Dermis microvascular lymphatic vessel endothelial cell (primary cell): ENCODE measurements around the gene CPA3. TPM values are rescaled to one million over a fixed set of nuclear protein-coding genes. Genes with fewer than 3 reads are reported as not detected.

Experiments
- DNase-seq, 2 donors: peaks; one replicate each; pipeline versions ENCODE4 v3.0.0 to v3.0.0-alpha.2; 2010; ENCODE audit warnings: low read depth in 2 of 2
- total RNA-seq: library from RNA; depleted of rRNA; stranded (reverse); fragments of >200 nt; gene quantifications from 2 replicates; pipeline ENCODE4 v1.2.1, GENCODE V29; 2014

Gene CPA3, protein sequence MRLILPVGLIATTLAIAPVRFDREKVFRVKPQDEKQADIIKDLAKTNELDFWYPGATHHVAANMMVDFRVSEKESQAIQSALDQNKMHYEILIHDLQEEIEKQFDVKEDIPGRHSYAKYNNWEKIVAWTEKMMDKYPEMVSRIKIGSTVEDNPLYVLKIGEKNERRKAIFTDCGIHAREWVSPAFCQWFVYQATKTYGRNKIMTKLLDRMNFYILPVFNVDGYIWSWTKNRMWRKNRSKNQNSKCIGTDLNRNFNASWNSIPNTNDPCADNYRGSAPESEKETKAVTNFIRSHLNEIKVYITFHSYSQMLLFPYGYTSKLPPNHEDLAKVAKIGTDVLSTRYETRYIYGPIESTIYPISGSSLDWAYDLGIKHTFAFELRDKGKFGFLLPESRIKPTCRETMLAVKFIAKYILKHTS
- 0.51 TPM in 1 of 2 replicates, not detected in the other for total RNA-seq

GRCh38 chr3:148865049-148865448, at the start of gene CPA3:
TSS of gene CPA3 (plus strand) at chr3:148865296. CDS start at chr3:148865308, 12 bp downstream.
- no peak for DNase-seq

DNA sequence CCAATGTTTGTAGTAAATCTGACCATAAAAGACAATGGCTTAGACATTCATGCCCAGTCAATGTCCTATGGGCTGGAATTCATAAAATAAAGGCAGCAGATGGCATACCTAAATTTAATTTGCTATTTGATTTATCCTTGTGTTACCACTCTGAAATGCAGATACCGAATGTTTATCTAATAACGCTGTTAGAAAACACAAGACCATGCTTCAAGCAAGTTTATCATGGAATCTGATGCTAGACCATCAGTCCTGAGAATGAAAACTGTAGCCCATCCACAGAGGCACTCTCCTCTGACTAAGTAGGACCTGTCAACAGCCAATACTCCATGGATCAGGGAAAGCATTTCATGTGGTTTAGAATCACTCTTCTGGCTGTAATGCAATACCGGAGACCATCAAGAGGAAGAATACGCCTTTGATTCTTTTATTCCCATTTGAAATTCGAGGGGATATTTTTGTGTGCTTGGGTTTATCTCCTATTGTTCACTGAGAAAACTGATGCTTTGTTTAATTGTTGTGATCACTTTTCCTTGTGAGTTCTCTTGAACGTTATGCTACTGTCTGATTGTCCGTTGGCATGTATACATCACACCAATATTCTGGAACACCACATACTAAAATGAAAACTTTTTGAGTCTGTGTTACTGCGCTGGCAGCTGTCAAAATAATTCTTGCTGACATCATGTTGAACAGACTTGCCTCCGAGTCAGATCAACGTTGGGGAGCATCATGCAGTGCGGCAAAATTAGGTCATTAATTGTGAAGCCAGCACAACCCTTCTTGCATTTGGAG, 49.6 kb upstream of the CPA3 start:
- no peak for DNase-seq

GRCh38 chr3:148816427-148816826, 48.7 kb upstream of the CPA3 start:
- DNase-seq, result no peak

GRCh38 chr3:148816981-148817525, 48.0 kb upstream of the CPA3 start:
- DNase-seq, result no peak

GRCh38 chr3:148820361-148821245, 44.5 kb upstream of the CPA3 start:
- DNase-seq, result no peak

- no peak for DNase-seq
These were observed 42.1 kb upstream of the CPA3 start for GRCh38 chr3:148823026-148823425.

DNA sequence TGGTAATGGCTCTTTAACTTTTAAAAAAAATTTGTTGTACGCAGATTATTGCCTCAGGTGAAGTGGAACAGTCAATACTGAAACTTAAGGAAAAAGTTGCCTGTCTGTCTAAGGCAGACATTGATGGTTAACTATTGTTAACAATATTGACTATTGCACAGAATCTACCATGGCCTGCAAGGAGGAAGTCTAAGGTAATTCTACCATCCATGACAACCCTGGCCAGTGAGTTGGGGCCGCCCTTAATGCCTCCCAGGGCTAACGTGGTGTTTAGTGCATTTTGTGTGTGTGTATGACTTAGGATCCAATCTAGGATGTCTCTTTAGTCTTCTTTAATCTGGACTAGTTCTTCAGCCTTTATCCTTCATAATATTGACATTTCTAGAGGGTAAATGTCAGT, 39.6 kb upstream of the CPA3 start:
- no peak for DNase-seq

GRCh38 chr3:148827585-148827984, 37.5 kb upstream of the CPA3 start, which contains the start of gene CPB1:
TSS of gene CPB1 (plus strand) at chr3:148827811. CDS start at chr3:148827824, 13 bp downstream.
- DNase-seq, result no peak

GRCh38 chr3:148828136-148828690, 36.9 kb upstream of the CPA3 start:
- DNase-seq, result no peak

- no peak for DNase-seq
These were observed 35.2 kb upstream of the CPA3 start for GRCh38 chr3:148829926-148830325.

DNA sequence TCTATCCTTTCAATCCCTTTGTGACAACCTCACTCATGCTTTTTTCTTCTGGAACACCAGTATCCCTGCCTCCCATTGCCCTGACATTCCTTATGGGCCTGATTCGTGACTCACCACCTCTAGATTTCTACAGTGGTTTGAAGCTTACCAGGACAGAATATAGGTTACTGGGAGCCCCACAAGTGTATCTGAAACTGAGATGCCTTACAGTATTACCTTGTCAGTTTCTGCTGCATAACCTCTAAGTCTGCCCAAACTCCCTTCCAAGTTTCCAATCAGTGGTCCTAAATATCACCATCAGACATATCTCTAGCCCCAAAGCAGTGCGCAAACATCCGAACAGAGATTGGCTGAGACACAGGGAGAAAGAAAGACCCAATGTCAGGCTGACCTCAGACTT, 31.9 kb upstream of the CPA3 start:
- no peak for DNase-seq

DNA sequence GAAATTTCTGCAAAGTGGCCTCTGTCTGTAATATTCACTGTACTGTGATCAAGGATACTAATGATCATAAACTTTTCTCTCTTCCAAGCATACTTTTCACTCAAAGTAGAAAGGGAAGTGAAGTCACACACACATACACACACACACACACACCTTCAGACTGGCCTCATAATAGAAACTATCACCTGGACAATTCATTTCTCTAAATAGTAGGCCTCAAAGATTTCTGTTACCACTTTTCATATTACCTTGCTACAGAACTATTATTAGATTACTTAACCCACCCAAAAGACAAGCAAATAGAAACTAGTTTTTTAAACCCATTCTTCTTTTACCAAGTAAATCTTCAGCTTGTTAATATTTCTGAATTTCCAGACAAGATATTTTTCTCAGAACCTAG, 25.3 kb upstream of the CPA3 start:
- no peak for DNase-seq

GRCh38 chr3:148840451-148840850, 24.6 kb upstream of the CPA3 start:
- DNase-seq, result no peak

DNA sequence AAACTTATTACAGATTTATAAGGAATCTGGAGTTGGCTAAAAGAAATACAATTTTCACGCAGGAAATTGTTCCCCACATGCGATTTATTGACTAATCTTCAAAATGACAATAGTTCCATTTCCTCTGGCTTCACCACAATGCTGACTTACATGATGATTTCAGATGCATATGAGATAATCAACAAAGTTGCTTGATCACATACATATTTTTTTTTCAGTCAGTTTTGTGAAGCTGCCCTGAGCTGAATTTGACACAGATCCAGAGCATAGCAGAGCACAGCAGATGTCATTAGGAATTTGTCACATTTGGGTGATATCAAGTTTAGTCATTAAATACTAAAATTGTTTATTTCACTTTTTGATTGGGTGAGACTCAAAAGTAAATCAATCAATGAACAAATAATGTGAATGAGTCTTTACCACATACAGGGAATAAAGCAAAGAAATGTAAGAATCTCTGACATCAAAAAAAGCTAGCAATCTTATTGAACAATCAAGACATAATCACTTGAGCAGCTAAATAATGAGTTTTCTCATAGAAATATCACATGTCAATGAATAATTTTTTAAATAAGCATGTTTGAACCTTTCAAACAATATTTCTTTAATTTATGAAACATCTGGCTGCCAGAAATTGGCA, 19.2 kb upstream of the CPA3 start:
- no peak for DNase-seq

GRCh38 chr3:148847351-148847750, 17.7 kb upstream of the CPA3 start:
- no peak for DNase-seq

GRCh38 chr3:148848410-148848809, 16.7 kb upstream of the CPA3 start:
- no peak for DNase-seq

GRCh38 chr3:148852271-148852992, 12.7 kb upstream of the CPA3 start:
- no peak for DNase-seq

- DNase-seq, result no peak
These were observed 12.0 kb upstream of the CPA3 start for GRCh38 chr3:148853076-148853475.

DNA sequence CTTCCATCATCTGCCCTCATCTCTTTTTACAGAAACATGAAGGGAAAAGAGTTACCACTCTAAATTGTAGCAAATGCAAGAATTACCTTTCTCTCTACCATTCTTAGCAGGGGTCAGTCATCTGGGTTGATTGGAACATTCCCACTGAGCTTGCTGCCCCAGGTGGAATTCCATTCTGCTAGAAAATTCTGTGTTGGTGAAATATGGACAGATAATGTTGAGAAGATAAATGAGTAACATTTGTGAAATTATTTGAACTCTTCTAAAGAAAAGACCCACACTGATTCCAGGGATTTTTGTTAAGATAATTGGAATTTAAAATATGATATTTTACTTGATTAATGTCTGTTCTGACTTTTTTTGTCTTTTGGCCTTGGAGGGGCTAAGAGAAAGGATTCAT, 11.0 kb upstream of the CPA3 start:
- no peak for DNase-seq

- no peak for DNase-seq
These were observed 8.7 kb upstream of the CPA3 start for GRCh38 chr3:148856384-148856783.
